Psoas muscle (tissue), 8 donors: ENCODE measurements around the gene ERICH6. TPM values are rescaled to one million over a fixed set of nuclear protein-coding genes. Genes with fewer than 3 reads are reported as not detected.

Experiments used
- ATAC-seq, 4 donors: fragments of 200-7000 bp; cut with Tn5 transposase; one replicate each; pipeline ENCODE4 v1.9.1; 2020; ENCODE audit warnings: moderate library complexity in 3 of 4, mild to moderate bottlenecking in 2 of 4
- DNase-seq, 2 donors: peaks; one replicate each; pipeline ENCODE4 v3.0.0-alpha.2; 2020
- H3K27ac ChIP-seq: fragments of 200-600 bp; one replicate; pipeline ENCODE4 v1.8.0; 2022
- H3K27me3 ChIP-seq, 3 donors: fragments of 200-600 bp in 1 of 3; one replicate each; pipeline versions ENCODE4 v1.6.1 to v1.8.0; 2013 to 2022; ENCODE audit warnings: low read length in 2 of 3, mild to moderate bottlenecking in 2 of 3, moderate library complexity in 1 of 3; ENCODE audit not compliant: insufficient read depth in 3 of 3
- H3K36me3 ChIP-seq, 2 donors: fragments of 200-600 bp in 1 of 2; one replicate each; pipeline versions ENCODE4 v1.6.1 to v1.8.0; 2013 to 2022; ENCODE audit warnings: low read depth in 1 of 2, mild to moderate bottlenecking in 1 of 2, moderate library complexity in 1 of 2; ENCODE audit not compliant: insufficient read depth in 1 of 2
- H3K4me1 ChIP-seq: fragments of 200-600 bp; one replicate; pipeline ENCODE4 v1.8.0; 2022
- H3K4me3 ChIP-seq: fragments of 200-600 bp; one replicate; pipeline ENCODE4 v1.8.0; 2022; ENCODE audit warnings: mild to moderate bottlenecking
- H3K9me3 ChIP-seq: fragments of 200-600 bp; one replicate; pipeline ENCODE4 v1.8.0; 2022
- WGBS, 3 donors: extraction: QIAGEN DNeasy Blood & Tissue Kit; methylation state at CpG; one replicate each; pipeline versions ENCODE4 v1.1.6 to v1.1.7; 2013; 5-methylcytosine and 5-hydroxymethylcytosine counted together
- intact Hi-C, 2 donors: fragments of 100-400 bp; cut with DNase I; formaldehyde crosslinking; loops; one replicate each; pipeline versions ENCODE4 v1.11.0 to v1.14.2; 2022
- polyA plus RNA-seq, 3 donors: library from polyadenylated mRNA; stranded (reverse); fragments of 200-250 nt; gene quantifications; one replicate each; pipeline ENCODE4 v1.2.3, GENCODE V29; 2013
- total RNA-seq, 4 donors: library from RNA; stranded (reverse); fragmentation: NEBNext Ultra II Directional in 2 of 4; extraction: Animal tissue kit (Norgen Biotek cat#: 25700) in 2 of 4; gene quantifications; one replicate each; pipeline versions ENCODE4 v1.2.1 to v1.2.4, GENCODE V29; 2021 to 2023
- TF ChIP-seq, protein P1 (sequence below): fragments of 200-600 bp; IDR thresholded peaks from one replicate; pipeline ENCODE4 v1.8.0; 2022; ENCODE audit warnings: antibody characterized with exemption
- donor health status: healthy with polysubstance abuse.
- donor health status: DM: no; HTN: no; CAD: no; lungs with moderate emphysema.
- donor health status: Bipolar disorder and iron deficiency.
- donor health status: healthy.
- donor health status: DM: yes; HTN: yes; CAD: no.
- donor health status: DM: no; HTN: no; CAD: no.
- donor health status: DM: no; HTN: no; CAD: no.
- donor health status: DM: yes; HTN: yes; CAD: no.

Gene ERICH6
- total and polyA plus RNA-seq, 7 donors: not detected

- H3K27me3 ChIP-seq: no peaks in the 10 kb centered on the region
- TF ChIP-seq, protein P1, sequence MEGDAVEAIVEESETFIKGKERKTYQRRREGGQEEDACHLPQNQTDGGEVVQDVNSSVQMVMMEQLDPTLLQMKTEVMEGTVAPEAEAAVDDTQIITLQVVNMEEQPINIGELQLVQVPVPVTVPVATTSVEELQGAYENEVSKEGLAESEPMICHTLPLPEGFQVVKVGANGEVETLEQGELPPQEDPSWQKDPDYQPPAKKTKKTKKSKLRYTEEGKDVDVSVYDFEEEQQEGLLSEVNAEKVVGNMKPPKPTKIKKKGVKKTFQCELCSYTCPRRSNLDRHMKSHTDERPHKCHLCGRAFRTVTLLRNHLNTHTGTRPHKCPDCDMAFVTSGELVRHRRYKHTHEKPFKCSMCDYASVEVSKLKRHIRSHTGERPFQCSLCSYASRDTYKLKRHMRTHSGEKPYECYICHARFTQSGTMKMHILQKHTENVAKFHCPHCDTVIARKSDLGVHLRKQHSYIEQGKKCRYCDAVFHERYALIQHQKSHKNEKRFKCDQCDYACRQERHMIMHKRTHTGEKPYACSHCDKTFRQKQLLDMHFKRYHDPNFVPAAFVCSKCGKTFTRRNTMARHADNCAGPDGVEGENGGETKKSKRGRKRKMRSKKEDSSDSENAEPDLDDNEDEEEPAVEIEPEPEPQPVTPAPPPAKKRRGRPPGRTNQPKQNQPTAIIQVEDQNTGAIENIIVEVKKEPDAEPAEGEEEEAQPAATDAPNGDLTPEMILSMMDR: no peak
- DNase-seq (no peak), ATAC-seq (no peak)
- peaks cover 0 to 21% of the 10 kb centered on the region in 2 donors for H3K36me3 ChIP-seq
- 76 to 87% (median 78%) methylated on average over 5 of the region's 5 CpGs for WGBS, 3 donors
- H3K4me1 ChIP-seq: peaks cover 27% of the 10 kb centered on the region
- intact Hi-C loops: no loop called here
- no peak overlapping the region for H3K27ac ChIP-seq
- H3K4me3 ChIP-seq: no peak overlapping the region
- no peaks in the 10 kb centered on the region for H3K9me3 ChIP-seq
Observed at GRCh38 chr3:150741497-150742140, 37.9 kb upstream of the ERICH6 start.

DNA sequence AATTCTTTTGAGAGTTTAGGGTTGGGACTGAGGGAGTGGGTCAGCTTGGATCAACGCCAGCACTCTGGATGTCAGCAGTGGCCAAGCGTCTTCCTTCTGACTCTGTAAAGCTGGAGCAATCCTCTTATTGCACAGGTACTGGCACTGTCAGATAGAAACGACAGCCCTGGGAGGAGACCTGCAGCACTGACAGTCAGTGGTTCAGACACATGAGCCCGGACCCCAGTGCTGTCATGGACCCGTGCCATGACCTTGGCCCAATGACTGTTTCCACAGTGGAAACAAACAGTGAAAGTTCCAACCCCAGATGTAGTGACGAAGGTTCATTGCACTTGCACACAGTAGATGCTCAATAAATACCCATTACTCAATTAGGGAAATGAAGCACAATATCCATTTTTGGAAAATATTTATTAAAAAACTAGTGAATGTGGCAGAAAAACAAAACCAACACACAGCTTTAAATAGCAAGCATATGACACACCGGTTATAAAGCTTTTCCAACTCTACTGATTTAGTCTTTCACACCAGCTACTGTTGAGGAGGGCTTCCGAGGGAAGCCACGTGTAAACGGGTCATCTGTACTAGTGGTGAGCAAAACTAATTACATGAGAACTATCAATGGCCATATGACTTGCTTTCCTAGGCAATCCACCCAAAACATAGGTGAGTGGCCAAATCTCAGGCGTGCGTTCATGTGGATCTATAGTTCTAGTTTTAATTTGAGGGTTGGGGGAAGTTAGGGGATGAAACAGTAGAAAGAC is 37.2 kb upstream of the ERICH6 start:
- 77 to 87% (median 84%) methylated on average over 12 of the region's 12 CpGs for WGBS, 3 donors
- ATAC-seq: no peak

GRCh38 chr3:150739877-150740645 is 36.3 kb upstream of the ERICH6 start:
- H3K9me3 ChIP-seq: no peaks in the 10 kb centered on the region
- ATAC-seq (no peak), DNase-seq (no peak)
- no peak overlapping the region for H3K4me3 ChIP-seq
- TF ChIP-seq, protein P1: no peak
- WGBS, 3 donors: 82 to 93% (median 84%) methylated on average over 8 of the region's 8 CpGs
- H3K27ac ChIP-seq: no peak overlapping the region
- no peaks in the 10 kb centered on the region for H3K27me3 ChIP-seq
- H3K4me1 ChIP-seq: peaks cover 24% of the 10 kb centered on the region
- intact Hi-C loops: no loop called here
- peaks cover 0 to 21% of the 10 kb centered on the region in 2 donors for H3K36me3 ChIP-seq

More for the DNA sequence above, 37.2 kb upstream of the ERICH6 start:
- Histone ChIP-seq H3K4me1 (peaks cover 24% of the 10 kb centered on the region), H3K36me3 (peaks cover 0 to 21% of the 10 kb centered on the region in 2 donors), H3K27me3 (no peaks in the 10 kb centered on the region), H3K27ac (no peak overlapping the region), H3K9me3 (no peaks in the 10 kb centered on the region), H3K4me3 (no peak overlapping the region)
- TF ChIP-seq, protein P1: no peak
- intact Hi-C loops: no loop called here
- no peak for DNase-seq

- peaks cover 0 to 21% of the 10 kb centered on the region in 2 donors for H3K36me3 ChIP-seq
- TF ChIP-seq, protein P1: no peak
- WGBS, 3 donors: 81 to 83% (median 83%) methylated on average over 7 of the region's 7 CpGs
- peaks cover 17% of the 10 kb centered on the region for H3K4me1 ChIP-seq
- DNase-seq: no peak
- no peaks in the 10 kb centered on the region for H3K27me3 ChIP-seq
- no peak for ATAC-seq
- H3K27ac ChIP-seq: no peak overlapping the region
- intact Hi-C loops: no loop called here
- H3K9me3 ChIP-seq: no peaks in the 10 kb centered on the region
- no peak overlapping the region for H3K4me3 ChIP-seq
Observed at GRCh38 chr3:150739200-150739863, 35.6 kb upstream of the ERICH6 start.
